HG03060 (cell line): Measurements from ENCODE around the gene APOBEC3C.
A peak's percentile ranks its signal among the peaks of the same experiment; 100 is the strongest.
"Not testable (repeated sequence)": the region's sequence is repeated elsewhere in the genome, so short reads cannot be mapped to it uniquely, and the experiment has no call there.

Experiments used
- ATAC-seq: cut with Tn5 transposase; IDR thresholded peaks from one replicate; pipeline ENCODE4 v1.9.1; 2021; ENCODE audit warnings: low read depth, moderate number of reproducible peaks; ENCODE audit not compliant: unreplicated experiment

The APOBEC3C gene

DNA sequence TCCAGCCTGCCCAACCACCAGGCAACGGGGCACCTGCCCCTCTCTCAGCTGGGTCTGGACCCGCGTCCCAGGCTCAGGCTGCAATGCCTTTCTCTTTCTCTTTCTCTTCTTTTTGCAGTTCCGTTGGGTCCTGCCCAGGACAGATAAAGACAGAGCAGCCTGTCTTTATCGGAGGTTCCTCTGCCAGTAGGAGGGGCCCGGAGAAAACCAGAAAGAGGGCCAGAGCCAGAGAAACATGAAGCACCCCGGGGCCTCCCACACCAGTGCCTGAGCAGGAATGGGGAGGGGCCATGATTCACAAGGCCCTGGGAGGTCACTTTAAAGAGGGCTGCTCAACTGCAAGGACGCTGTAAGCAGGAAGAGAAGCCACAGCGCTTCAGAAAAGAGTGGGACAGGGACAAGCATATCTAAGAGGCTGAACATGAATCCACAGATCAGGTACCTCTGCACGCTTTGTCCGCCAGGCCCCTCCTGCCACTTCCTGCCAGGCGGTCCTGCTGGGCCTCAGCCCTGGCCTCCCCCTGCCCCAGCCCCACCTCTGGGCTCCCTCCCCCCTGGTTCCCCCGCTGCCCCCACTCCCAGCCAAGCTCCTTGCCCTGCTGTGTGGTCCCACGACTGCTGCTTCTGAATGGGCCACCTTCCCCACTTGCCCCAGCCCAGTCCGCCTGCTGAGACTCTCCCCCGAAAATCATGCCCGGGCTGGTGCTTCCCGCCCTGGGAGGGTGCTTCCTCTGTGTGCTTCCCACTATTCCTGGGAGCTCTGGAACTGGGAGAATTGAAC is at the start of gene APOBEC3C:
TSS of gene APOBEC3C (plus strand) at position 316 of the 781 bp plus-strand sequence. CDS start at position 422, 106 bp downstream.
- peak; percentile 62 for ATAC-seq

GRCh38 chr22:38964306-38964705 is 49.8 kb upstream of the APOBEC3C start:
- ATAC-seq = no peak

DNA sequence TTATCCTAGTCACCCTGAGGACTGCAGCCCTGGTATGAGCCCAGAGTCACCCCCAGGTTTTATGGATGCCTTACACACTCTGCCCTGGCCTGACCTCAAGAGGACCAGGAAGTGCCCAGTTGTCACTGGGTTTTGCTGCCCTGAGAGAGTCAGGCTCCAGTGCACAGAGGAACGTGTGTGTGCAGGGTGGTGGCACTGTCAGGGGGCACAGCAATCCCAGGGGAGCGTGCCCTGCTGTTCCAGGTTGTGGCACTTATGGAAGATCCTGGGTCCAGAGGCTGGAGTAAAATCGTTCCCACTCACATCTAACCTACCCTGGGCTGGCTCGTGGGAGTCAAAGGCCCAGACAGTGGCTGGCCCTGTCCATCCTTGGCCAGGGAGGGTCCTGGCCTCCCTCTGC is 49.1 kb upstream of the APOBEC3C start:
- ATAC-seq = no peak

DNA sequence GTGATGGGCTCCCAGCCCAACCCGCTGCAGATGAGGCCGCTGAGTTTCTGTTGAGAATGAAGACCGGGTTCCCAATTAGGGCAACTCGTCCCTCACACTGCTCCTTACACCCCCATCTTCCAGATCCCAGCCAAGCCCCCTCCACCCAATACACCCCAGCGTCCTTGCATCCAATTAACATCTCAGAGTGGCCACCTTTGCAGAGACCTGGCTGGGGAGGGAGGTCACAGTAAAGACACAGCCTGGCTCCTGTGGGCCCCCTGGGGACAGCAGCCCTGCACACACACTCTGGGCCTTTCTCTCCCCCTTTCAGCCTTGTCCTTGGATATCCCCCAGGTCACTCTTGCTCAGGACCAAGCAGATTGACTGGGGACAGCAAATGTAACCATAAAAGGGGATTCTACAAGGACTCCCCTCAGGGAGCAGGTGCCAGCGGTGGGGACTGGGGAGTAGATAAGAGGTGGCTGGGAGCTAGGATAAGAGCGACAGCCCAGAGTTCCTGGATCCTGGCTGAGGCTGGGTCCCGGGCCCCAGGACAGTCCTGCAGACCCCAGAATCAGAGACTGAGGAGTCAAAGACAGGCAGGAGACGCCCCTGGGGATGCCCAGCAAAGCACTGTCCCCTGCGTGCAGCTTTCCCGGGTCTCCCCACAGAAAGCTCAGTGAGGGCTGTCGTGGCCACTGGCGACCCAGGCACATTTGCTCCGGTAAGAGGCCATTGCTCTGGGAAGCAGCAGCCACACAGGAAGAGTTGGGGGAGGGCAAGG is 48.3 kb upstream of the APOBEC3C start:
- ATAC-seq = no peak

GRCh38 chr22:38966380-38966702 is 47.7 kb upstream of the APOBEC3C start:
- ATAC-seq = no peak

DNA sequence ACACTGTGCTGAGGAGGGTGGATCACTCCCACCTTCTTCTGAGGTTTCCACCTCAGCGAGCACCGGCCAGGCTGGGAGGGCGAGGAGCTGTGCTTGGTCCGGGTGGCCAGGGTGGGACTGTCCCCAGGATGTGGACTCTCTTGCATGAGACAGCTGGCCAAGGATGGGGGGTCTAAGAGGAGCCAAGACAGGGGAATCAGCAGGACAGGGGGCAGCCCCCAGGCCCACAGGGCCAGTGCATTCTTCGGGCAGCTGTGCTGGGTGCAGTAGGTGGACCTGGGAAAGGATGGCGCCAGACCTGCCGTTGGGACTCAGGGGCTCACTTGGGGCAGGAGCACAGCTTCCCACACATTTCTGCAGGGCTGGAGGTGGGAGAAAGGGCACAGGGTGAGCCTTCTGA is 47.1 kb upstream of the APOBEC3C start:
- no peak for ATAC-seq

- ATAC-seq = no peak
Measured at GRCh38 chr22:38967451-38968450, 46.3 kb upstream of the APOBEC3C start.

GRCh38 chr22:38968801-38969200 is 45.3 kb upstream of the APOBEC3C start:
- no peak for ATAC-seq

DNA sequence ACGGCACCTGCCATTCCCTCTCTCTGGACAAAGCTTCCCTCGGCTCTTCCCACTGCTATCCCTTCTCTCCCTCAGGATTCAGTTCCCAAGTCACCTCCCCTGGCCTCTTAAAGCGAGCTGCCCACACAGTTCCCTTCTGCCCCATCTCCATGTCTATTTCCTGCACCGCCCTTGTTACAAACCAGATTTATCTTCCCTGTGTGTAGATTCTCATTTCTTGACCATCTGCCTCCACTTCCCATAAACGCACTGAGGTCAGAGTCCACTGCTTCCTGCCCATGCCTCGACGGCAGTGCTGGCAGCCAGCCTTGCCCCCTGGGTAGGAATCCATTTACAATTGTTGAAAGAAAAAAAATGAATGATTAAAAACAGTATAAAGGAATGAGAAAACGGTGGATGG is 43.5 kb upstream of the APOBEC3C start:
- ATAC-seq = no peak

- ATAC-seq = no peak
Measured at GRCh38 chr22:38971202-38971601, 42.9 kb upstream of the APOBEC3C start.

GRCh38 chr22:38971791-38972190 is 42.3 kb upstream of the APOBEC3C start:
- ATAC-seq = no peak

GRCh38 chr22:38972558-38972957 is 41.5 kb upstream of the APOBEC3C start:
- no peak for ATAC-seq

DNA sequence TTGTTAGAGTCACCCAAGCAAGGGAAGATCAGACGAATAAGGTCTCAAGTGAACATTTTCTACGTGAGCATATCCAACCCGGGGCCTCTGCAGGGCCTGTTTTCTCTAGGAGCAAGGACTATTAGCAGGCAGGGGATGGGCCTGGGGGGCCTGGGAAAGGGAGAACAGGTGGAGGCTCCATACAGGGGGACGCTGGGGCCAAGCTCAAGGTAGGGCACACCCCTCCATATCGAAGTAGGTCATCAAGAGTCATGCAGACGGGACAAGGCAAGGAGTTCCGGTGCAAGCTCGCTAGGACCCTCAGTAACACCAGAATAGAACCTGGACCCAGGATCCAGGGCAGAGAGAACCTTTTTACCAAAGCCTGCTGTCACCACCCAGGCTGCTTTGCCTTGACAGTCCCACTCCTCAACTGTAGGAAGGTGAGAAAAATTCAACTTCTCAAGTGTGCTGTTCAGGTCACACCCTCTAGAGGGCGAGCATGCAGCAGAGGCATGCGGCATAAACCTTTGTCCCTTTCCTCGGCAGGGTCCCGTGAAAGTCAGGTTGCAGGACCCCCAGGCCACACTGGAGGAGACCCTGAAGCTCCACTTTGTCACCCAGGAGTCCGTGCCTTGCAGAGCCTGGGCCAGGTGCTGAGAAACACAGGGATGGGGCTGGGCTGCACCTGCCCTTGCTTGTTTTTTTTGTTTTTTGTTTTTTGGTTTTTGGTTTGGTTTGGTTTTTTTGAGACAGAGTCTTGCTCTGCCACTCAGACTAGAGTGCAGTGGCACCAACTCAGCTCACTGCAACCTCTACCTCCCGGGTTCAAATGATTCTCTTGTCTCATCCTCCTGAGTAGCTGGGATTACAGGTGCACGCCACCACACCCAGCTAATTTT is 40.5 kb upstream of the APOBEC3C start:
- no peak for ATAC-seq

DNA sequence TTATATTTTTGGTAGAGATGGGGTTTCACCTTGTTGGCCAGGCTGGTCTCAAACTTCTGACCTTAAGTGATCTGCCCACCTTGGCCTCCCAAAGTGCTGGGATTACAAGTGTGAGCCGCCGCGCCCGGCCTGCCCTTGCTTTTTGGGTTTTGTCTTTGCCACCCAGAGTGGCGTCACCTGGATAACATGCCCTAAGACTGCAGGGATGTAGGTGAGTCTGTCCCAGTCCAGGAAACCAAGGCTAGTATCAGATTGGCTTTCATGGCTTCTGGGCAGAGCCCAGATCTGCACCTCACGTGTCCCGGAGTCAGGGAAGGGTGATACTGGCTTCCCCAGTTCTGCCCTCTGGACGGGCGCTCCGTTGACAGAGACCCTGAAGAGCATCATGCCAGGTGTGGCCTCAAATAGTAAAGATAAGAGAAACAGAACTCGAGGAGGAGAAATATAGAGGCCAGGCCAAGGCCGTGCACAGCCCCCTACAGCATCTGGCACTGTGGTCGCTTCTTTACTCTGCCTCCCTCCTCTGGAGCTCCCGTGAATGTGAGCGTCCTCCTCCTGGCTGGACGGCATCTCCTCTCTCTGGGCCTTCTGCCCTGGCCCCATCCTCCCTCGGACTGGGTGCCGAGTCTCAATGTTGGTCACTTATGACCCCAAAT is 39.8 kb upstream of the APOBEC3C start:
- ATAC-seq = no peak

DNA sequence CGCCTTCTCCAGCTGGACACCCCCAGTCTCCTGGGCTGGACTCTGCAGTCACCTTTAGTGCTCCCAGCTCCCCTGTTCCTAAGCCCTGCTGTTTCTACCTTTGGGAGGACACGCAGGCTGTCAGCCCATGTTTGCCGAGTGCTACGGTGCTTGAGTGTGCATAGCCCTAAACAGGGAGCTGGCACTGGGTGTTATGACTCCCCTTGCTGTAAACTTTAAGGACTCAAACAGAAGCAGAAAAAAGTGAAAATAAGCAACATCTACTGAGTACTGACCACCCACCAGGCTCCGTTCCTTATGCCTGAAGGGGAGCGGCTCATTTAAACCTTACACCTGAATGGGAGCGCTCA is 39.3 kb upstream of the APOBEC3C start:
- ATAC-seq = no peak

GRCh38 chr22:38977289-38977688 is 36.8 kb upstream of the APOBEC3C start:
- not testable (repeated sequence) for ATAC-seq

DNA sequence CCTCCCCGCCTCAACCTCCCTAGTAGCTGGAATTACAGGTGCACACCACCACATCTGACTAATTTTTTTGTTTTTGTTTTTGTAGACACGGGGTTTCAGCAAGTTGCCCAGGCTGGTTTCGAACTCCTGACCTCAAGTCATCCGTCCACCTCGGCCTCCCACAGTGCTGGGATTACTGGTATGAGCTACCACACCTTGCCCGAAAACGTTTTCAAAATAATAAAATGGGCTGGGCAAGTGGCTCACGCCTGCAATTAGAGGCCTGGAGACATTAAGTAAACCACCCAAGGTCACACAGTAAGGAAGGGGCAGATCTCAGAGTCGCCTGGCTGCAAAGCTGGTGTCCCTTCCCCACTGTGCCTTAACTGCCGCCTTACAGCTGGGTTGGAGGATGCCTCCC is 33.5 kb upstream of the APOBEC3C start:
- not testable (repeated sequence) for ATAC-seq

DNA sequence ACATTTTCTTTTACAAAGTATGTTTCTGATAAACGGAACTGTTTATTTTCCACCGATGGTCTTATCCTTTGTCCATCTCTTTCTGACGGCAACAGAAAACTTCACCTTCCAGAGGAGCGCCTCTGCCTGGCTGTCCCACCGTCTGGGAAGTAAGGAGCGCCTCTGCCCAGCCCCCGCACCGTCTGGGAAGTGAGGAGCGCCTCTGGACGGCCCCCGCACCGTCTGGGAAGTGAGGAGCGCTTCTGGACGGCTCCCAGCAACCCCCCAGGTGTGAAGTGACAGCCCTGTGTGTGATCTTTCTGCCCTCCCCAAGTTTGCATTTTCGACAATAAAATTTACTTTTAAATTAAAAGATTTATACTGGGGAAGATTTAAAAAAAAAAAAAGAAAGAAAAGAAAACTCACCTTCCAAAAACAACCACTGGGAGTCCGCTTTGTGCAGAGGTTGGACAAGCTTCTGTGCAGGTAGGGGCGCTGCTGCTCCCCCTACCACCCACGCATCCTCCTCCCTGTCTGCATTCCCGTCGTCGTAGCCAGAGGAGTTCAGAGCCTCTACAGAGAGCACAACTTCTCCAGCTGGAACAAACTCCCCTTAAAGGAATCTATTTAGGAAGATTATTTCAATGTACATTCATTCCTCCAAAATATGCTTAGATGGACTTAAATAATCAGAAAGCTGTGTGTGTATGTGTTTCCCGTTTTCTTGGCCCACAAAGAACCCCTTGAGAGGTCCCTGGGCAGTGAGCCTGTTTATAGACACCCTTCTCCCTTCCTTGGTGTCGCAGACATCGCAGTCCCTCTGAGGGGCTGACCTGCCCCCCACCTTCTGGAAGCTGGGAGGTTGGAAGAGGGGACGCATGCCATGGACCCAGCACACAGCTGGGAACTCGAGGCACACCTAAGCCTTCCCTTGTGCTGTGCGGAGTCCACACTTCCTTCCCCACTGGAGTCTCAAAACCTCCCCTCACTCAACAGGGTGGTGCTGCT is 32.8 kb upstream of the APOBEC3C start:
- ATAC-seq = no peak
